ENCODE data around the gene SMC5. TPM values are rescaled to one million over a fixed set of nuclear protein-coding genes. Genes with fewer than 3 reads are reported as not detected.

The SMC5 gene
- total and polyA plus RNA-seq, 2 of the 8 experiments (the other 6 are each of a cell fraction or from before 2014, with no cell fraction given): 4.5 to 22.6 TPM

- no peak for TF ChIP-seq TAF1 (IDR thresholded peaks at IDR 0.05; ENCODE audit: low read depth, low read length)
These were observed 41.7 kb upstream of the SMC5 start (continued) for GRCh38 chr9:70217029-70217428.
